Neuronal stem cell (in vitro differentiated cells): ENCODE results near the gene PLEKHM3.

Experiments
- DNase-seq: peaks from one replicate; pipeline ENCODE4 v3.0.0-alpha.2; 2013; ENCODE audit warnings: low spot score
- H2AFZ ChIP-seq: one replicate; pipeline ENCODE4 v1.6.1; 2013; ENCODE audit warnings: mild to moderate bottlenecking, low read length, inconsistent platforms
- H2AK5ac ChIP-seq: 2 replicates; pipeline ENCODE4 v1.6.1; 2013; ENCODE audit warnings: low read depth, mild to moderate bottlenecking, inconsistent platforms, low read length, moderate library complexity, mixed read lengths
- H2BK120ac ChIP-seq: 2 replicates; pipeline ENCODE4 v1.6.1; 2013; ENCODE audit warnings: low read depth, mild to moderate bottlenecking, inconsistent platforms, low read length, moderate library complexity, mixed read lengths
- H2BK12ac ChIP-seq: one replicate; pipeline ENCODE4 v1.6.1; 2013; ENCODE audit warnings: low read length, inconsistent platforms
- H2BK15ac ChIP-seq: 2 replicates; pipeline ENCODE4 v1.6.1; 2013; ENCODE audit warnings: mild to moderate bottlenecking, low read length, inconsistent platforms, mixed read lengths
- H2BK5ac ChIP-seq: one replicate; pipeline ENCODE4 v1.6.1; 2013; ENCODE audit warnings: inconsistent platforms, mild to moderate bottlenecking, low read length, moderate library complexity
- H3K14ac ChIP-seq: one replicate; pipeline ENCODE4 v1.6.1; 2013; ENCODE audit warnings: low read length, inconsistent platforms
- H3K18ac ChIP-seq: 2 replicates; pipeline ENCODE4 v1.6.1; 2013; ENCODE audit warnings: low read length, inconsistent platforms
- H3K23ac ChIP-seq: 2 replicates; pipeline ENCODE4 v1.6.1; 2013; ENCODE audit warnings: low read depth, mild to moderate bottlenecking, mixed read lengths, low read length, inconsistent platforms; ENCODE audit not compliant: poor library complexity
- H3K27ac ChIP-seq: replicated peaks from 3 replicates; pipeline ENCODE4 v1.5.1; 2013; ENCODE audit warnings: low read length, inconsistent platforms
- H3K27me3 ChIP-seq, 3 experiments: 2 replicates each; pipeline ENCODE4 v1.6.1; 2013; ENCODE audit warnings: low read length in 3 of 3, mild to moderate bottlenecking in 2 of 3, inconsistent platforms in 1 of 3, low read depth in 1 of 3, mixed read lengths in 1 of 3, moderate library complexity in 1 of 3; ENCODE audit not compliant: control insufficient read depth in 3 of 3, insufficient read depth in 3 of 3
- H3K36me3 ChIP-seq, 2 donors: replicated peaks in 1 of 2; 2 replicates each; pipeline ENCODE4 v1.6.1; 2013; ENCODE audit warnings: low read length in 2 of 2; ENCODE audit not compliant: control insufficient read depth in 2 of 2, insufficient read depth in 2 of 2
- H3K4ac ChIP-seq: 2 replicates; pipeline ENCODE4 v1.6.1; 2013; ENCODE audit warnings: inconsistent platforms, mild to moderate bottlenecking, low read length, moderate library complexity
- H3K4me1 ChIP-seq, 2 donors: 1 replicate in 1 of 2; 2 replicates in 1 of 2; pipeline ENCODE4 v1.6.1; 2013; ENCODE audit warnings: low read length in 2 of 2, low read depth in 1 of 2; ENCODE audit not compliant: control insufficient read depth in 2 of 2, insufficient read depth in 1 of 2
- H3K4me2 ChIP-seq: one replicate; pipeline ENCODE4 v1.6.1; 2013; ENCODE audit warnings: mild to moderate bottlenecking, low read length, inconsistent platforms; ENCODE audit not compliant: insufficient read depth, poor library complexity, severe bottlenecking
- H3K4me3 ChIP-seq, 2 donors: 2 replicates each; pipeline ENCODE4 v1.5.1; 2013; ENCODE audit warnings: low read length in 2 of 2, mild to moderate bottlenecking in 2 of 2, inconsistent platforms in 1 of 2, moderate library complexity in 1 of 2
- H3K79me1 ChIP-seq: one replicate; pipeline ENCODE4 v1.6.1; 2013; ENCODE audit warnings: low read depth, mild to moderate bottlenecking, inconsistent platforms, low read length, moderate library complexity
- H3K9ac ChIP-seq: one replicate; pipeline ENCODE4 v1.6.1; 2013; ENCODE audit warnings: mild to moderate bottlenecking, low read depth, low read length, inconsistent platforms; ENCODE audit not compliant: poor library complexity
- H3K9me3 ChIP-seq, 2 donors: replicated peaks in 1 of 2; 2 replicates each; pipeline versions ENCODE3 to v1.6.1; 2013; ENCODE audit warnings: low read length in 2 of 2, mild to moderate bottlenecking in 2 of 2, inconsistent platforms in 1 of 2, low read depth in 1 of 2, mixed read lengths in 1 of 2, moderate library complexity in 1 of 2; ENCODE audit not compliant: control insufficient read depth in 2 of 2, insufficient read depth in 1 of 2
- H4K8ac ChIP-seq: one replicate; pipeline ENCODE4 v1.6.1; 2013; ENCODE audit warnings: low read depth, mild to moderate bottlenecking, inconsistent platforms, low read length, moderate library complexity
- H4K91ac ChIP-seq: one replicate; pipeline ENCODE4 v1.6.1; 2013; ENCODE audit warnings: low read length, low read depth, mild to moderate bottlenecking, inconsistent platforms; ENCODE audit not compliant: poor library complexity
- WGBS, 2 donors: extraction: QIAGEN DNeasy Blood & Tissue Kit; methylation state at CpG; one replicate each; pipeline ENCODE4 v1.1.7; 2013; ENCODE audit warnings: missing lambda C conversion rate in 2 of 2, mixed read lengths in 1 of 2; ENCODE audit not compliant: insufficient read length in 2 of 2, insufficient replicate concordance in 1 of 2; ENCODE audit errors: extremely low coverage in 2 of 2; 5-methylcytosine and 5-hydroxymethylcytosine counted together

PLEKHM3 gene

DNA sequence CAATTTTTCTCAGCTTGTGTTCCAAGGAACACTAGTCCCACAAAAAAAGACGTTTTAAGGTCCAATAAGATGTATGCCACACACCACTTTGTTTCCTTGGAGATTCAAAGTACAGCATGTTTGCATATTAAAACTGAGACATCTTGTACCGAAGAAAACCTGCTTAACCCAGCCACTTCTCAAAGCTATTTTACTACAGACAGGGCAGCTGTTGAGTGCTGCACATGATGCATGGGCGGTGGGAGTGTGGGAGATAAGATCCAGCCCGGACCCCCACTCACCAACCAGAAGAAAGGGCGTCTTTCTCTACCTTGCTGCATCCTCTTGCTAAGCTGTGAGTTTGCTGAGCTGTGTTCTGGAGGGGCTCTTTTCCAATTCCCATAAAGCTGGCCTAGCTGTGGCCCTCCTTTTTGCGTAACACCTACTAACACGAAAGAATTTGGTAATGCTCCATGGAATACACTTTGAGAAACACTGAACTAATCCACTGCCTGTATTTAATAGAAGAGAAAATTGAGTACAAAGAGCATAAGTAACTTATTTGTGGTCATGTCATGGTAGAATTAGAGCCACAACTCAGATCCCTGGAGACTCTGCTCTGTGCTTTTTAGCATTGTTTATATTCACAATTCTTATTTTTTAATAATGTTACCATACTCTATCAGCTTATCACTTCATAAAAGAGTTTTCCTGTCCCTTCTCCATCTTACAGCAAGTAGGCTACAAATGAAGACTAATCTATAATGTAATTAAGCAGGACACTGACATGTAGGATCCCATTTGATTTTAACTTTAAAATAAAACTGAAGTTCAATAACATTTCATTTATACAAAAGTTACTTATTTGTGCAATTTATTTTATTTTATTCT, 90.0 kb downstream of the PLEKHM3 start:
- no peaks in the 10 kb centered on the region for H3K9me3 ChIP-seq
- H3K4me1 ChIP-seq = peaks cover 0 to 15% of the 10 kb centered on the region in 2 donors
- H3K18ac ChIP-seq = no peak overlapping the region
- no peaks in the 10 kb centered on the region for H3K27me3 ChIP-seq
- no peak overlapping the region for H4K91ac ChIP-seq
- no peak overlapping the region for H3K9ac ChIP-seq
- no peak for DNase-seq
- no peak overlapping the region for H3K4me3 ChIP-seq
- H2BK15ac ChIP-seq = no peak overlapping the region
- H3K79me1 ChIP-seq = no peaks in the 10 kb centered on the region
- no peak overlapping the region for H3K27ac ChIP-seq
- no peak overlapping the region for H2AFZ ChIP-seq
- no peak overlapping the region for H2BK120ac ChIP-seq
- no peaks in the 10 kb centered on the region for H3K36me3 ChIP-seq
- H3K14ac ChIP-seq = no peak overlapping the region
- no CpG with 5 or more reads among the region's 7 CpGs for WGBS, 2 donors
- H2BK12ac ChIP-seq = no peak overlapping the region
- H4K8ac ChIP-seq = no peak overlapping the region
- H2BK5ac ChIP-seq = no peak overlapping the region
- no peak overlapping the region for H3K23ac ChIP-seq
- H3K4me2 ChIP-seq = no peak overlapping the region
- no peak overlapping the region for H2AK5ac ChIP-seq
- no peak overlapping the region for H3K4ac ChIP-seq

GRCh38 chr2:207934720-207935119, 90.6 kb downstream of the PLEKHM3 start:
- no peaks in the 10 kb centered on the region for H3K36me3 ChIP-seq
- no peak overlapping the region for H4K8ac ChIP-seq
- no peak overlapping the region for H2BK12ac ChIP-seq
- no peak overlapping the region for H3K4me2 ChIP-seq
- H2AK5ac ChIP-seq = no peak overlapping the region
- H3K4me1 ChIP-seq = peaks cover 0 to 14% of the 10 kb centered on the region in 2 donors
- H2BK5ac ChIP-seq = no peak overlapping the region
- no peak overlapping the region for H3K14ac ChIP-seq
- H3K9me3 ChIP-seq = no peaks in the 10 kb centered on the region
- no peak overlapping the region for H3K27ac ChIP-seq
- DNase-seq = no peak
- H3K27me3 ChIP-seq = no peaks in the 10 kb centered on the region
- no peak overlapping the region for H3K9ac ChIP-seq
- H3K79me1 ChIP-seq = no peaks in the 10 kb centered on the region
- no peak overlapping the region for H3K4me3 ChIP-seq
- no peak overlapping the region for H3K4ac ChIP-seq
- H3K23ac ChIP-seq = no peak overlapping the region
- no peak overlapping the region for H2AFZ ChIP-seq
- H4K91ac ChIP-seq = no peak overlapping the region
- H2BK120ac ChIP-seq = no peak overlapping the region
- WGBS, 2 donors = no CpG with 5 or more reads among the region's 7 CpGs
- H2BK15ac ChIP-seq = no peak overlapping the region
- no peak overlapping the region for H3K18ac ChIP-seq

GRCh38 chr2:207933396-207934065, 91.8 kb downstream of the PLEKHM3 start:
- H3K27ac ChIP-seq = peak overlapping the region; percentile 71
- no peak overlapping the region for H4K8ac ChIP-seq
- H3K4me1 ChIP-seq = peaks cover 0 to 7% of the 10 kb centered on the region in 2 donors
- no peak for DNase-seq
- no peak overlapping the region for H4K91ac ChIP-seq
- no peak overlapping the region for H2BK12ac ChIP-seq
- no peaks in the 10 kb centered on the region for H3K79me1 ChIP-seq
- H3K27me3 ChIP-seq = no peaks in the 10 kb centered on the region
- no peak overlapping the region for H2AK5ac ChIP-seq
- H2BK5ac ChIP-seq = no peak overlapping the region
- H3K14ac ChIP-seq = no peak overlapping the region
- H3K9me3 ChIP-seq = no peaks in the 10 kb centered on the region
- no peak overlapping the region for H2BK120ac ChIP-seq
- WGBS, 2 donors = no CpG with 5 or more reads among the region's 9 CpGs
- no peaks in the 10 kb centered on the region for H3K36me3 ChIP-seq
- no peak overlapping the region for H3K4me3 ChIP-seq
- H3K18ac ChIP-seq = peak overlapping the region; percentile 67
- H3K4ac ChIP-seq = no peak overlapping the region
- no peak overlapping the region for H2AFZ ChIP-seq
- H3K23ac ChIP-seq = no peak overlapping the region
- no peak overlapping the region for H3K9ac ChIP-seq
- H3K4me2 ChIP-seq = no peak overlapping the region
- H2BK15ac ChIP-seq = no peak overlapping the region

DNA sequence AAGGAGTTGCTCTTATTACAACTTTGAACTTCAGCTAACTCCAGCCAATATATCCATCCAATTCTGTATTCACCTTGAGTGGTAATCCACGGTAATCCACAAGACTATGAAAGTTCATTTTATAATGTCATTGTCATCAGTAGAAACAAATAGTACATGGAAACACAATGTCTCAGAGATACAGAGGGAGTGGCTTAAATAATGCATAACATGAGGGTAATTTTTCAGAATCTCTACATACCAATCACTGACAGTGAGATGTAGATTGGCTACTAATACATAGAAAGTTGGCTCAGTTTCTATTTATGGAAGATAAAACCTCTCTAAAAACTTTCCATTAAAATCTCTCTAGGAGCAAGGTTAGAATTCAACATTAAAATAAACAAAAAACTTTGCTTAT, 93.2 kb downstream of the PLEKHM3 start:
- Histone ChIP-seq H2BK12ac (no peak overlapping the region), H2BK120ac (no peak overlapping the region), H3K4me3 (no peak overlapping the region), H2BK15ac (no peak overlapping the region), H3K18ac (no peak overlapping the region), H3K79me1 (no peaks in the 10 kb centered on the region), H3K4me1 (peaks cover 0 to 6% of the 10 kb centered on the region in 2 donors), H4K8ac (no peak overlapping the region), H2AK5ac (no peak overlapping the region), H3K4me2 (no peak overlapping the region), H3K23ac (no peak overlapping the region), H3K4ac (no peak overlapping the region), H2BK5ac (no peak overlapping the region), H3K27me3 (no peaks in the 10 kb centered on the region), H4K91ac (no peak overlapping the region), H3K27ac (no peak overlapping the region), H3K36me3 (no peaks in the 10 kb centered on the region), H3K9ac (no peak overlapping the region), H3K14ac (no peak overlapping the region), H3K9me3 (no peaks in the 10 kb centered on the region), H2AFZ (no peak overlapping the region)
- no CpG with 5 or more reads among the region's 1 CpG for WGBS, 2 donors
- DNase-seq = no peak
